Body of pancreas (tissue), 4 donors: ENCODE data around the gene VTI1A.

Source experiments
- CTCF ChIP-seq, 7 experiments: fragments of 450-650 bp in 4 of 7; fragments of 200-600 bp in 3 of 7; sonication (generic) in 3 of 7; IDR thresholded peaks; one replicate each; pipeline ENCODE4 v1.5.1; 2016 to 2019; ENCODE audit warnings: antibody characterized with exemption in 7 of 7
- POLR2A ChIP-seq, 3 donors: fragments of 450-650 bp; IDR thresholded peaks; one replicate each; pipeline ENCODE4 v1.6.1; 2016; ENCODE audit warnings: antibody characterized with exemption in 3 of 3, mild to moderate bottlenecking in 2 of 3

- TF ChIP-seq CTCF (IDR thresholded peaks at IDR 0.05) (no peak), POLR2A (IDR thresholded peaks at IDR 0.05) (no peak)
These were observed 261.4 kb downstream of the VTI1A start for GRCh38 chr10:112708461-112708860.
